Ureter (tissue), 1 donor: ENCODE data around the gene ABCC10. TPM values are rescaled to one million over a fixed set of nuclear protein-coding genes. Genes with fewer than 3 reads are reported as not detected.
"Not testable (repeated sequence)": the region's sequence is repeated elsewhere in the genome, so short reads cannot be mapped to it uniquely, and the experiment has no call there.

Experiments
- DNase-seq: peaks from one replicate; pipeline ENCODE4 v3.0.0-alpha.2; 2020; ENCODE audit warnings: low spot score
- total RNA-seq: library from RNA; stranded (reverse); gene quantifications from one replicate; pipeline ENCODE4 v1.2.4, GENCODE V29; 2023
- donor health status: DM: yes; HTN: yes; CAD: no.

Gene ABCC10
- total RNA-seq, 1 donor from 2014 or later, result 52.7 TPM

DNA sequence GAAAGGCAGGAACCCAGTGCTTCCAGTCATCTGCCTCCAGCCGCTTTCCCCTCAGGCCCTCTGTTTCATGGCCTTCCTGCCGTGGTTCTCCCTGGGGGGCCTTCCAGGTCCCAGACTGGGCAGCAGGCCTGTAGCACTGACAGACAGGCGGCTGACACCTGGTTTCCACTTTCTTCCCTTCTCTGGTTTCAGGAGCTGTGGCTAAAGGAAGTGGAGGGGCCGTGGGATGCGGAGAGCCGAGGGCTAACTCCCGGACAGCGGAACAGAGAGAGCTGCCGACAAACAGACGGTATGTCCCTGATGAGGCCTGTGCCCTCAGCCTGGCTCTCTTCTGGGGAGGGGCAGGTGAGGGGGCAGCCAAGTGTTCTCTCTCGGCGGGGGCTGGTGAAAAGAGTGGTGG, 70.3 kb downstream of the ABCC10 start:
- DNase-seq, result no peak

- not testable (repeated sequence) for DNase-seq
Measured at GRCh38 chr6:43498291-43498690, 71.0 kb downstream of the ABCC10 start.

GRCh38 chr6:43499028-43499815, 71.9 kb downstream of the ABCC10 start:
- DNase-seq, result no peak

Other genes starting within 250 kb of the ABCC10 start
- gene CUL9, start 245.3 kb upstream of the ABCC10 start, total RNA-seq, result 71.7 TPM
- gene DNPH1, start 198.1 kb upstream of the ABCC10 start, total RNA-seq, result 42.8 TPM
- gene TTBK1, start 184.1 kb upstream of the ABCC10 start, total RNA-seq, result not detected
- not detected for gene SLC22A7, start 129.3 kb upstream of the ABCC10 start, total RNA-seq
- 1.5 TPM for gene CRIP3, start 118.7 kb upstream of the ABCC10 start, total RNA-seq
- 14.7 TPM for gene ZNF318, start 57.9 kb upstream of the ABCC10 start, total RNA-seq
- 3.2 TPM for gene DLK2, start 28.0 kb downstream of the ABCC10 start, total RNA-seq
- gene TJAP1, start 50.0 kb downstream of the ABCC10 start, total RNA-seq, result 36.5 TPM
- gene LRRC73, start 82.8 kb downstream of the ABCC10 start, total RNA-seq, result 0.57 TPM
- gene YIPF3, start 89.4 kb downstream of the ABCC10 start, total RNA-seq, result 84.6 TPM
- 60.4 TPM for gene POLR1C, start 89.5 kb downstream of the ABCC10 start, total RNA-seq
- gene XPO5, start 148.5 kb downstream of the ABCC10 start, total RNA-seq, result 47.9 TPM
- gene POLH, start 148.6 kb downstream of the ABCC10 start, total RNA-seq, result 10.8 TPM
- 74.1 TPM for gene GTPBP2, start 201.7 kb downstream of the ABCC10 start, total RNA-seq
- gene MAD2L1BP, start 208.3 kb downstream of the ABCC10 start, total RNA-seq, result 27.2 TPM
- 0.68 TPM for gene RSPH9, start 217.5 kb downstream of the ABCC10 start, total RNA-seq